A549 (cell line): ENCODE data around the gene ABTB1. TPM values are rescaled to one million over a fixed set of nuclear protein-coding genes. Genes with fewer than 3 reads are reported as not detected.

Experiments
- ATAC-seq, 2 experiments: fragments of 200-7000 bp in 1 of 2; fragments of >200 bp in 1 of 2; cut with Nextera tagmentation in 1 of 2; cut with Tn5 transposase in 1 of 2; 3 replicates each; pipeline versions ENCODE4 v1.8.0 to v1.9.1; 2018 to 2020; ENCODE audit warnings: mild to moderate bottlenecking in 1 of 2, moderate library complexity in 1 of 2
- CTCF ChIA-PET: fragments of 300-600 bp; sonication (Branson Sonifier 250); formaldehyde crosslinking; extraction: SDS; loops from one replicate; lab custom pipeline; 2021; ENCODE audit warnings: antibody characterized with exemption, inconsistent platforms; lab: Yijun Ruan, JAX
- POLR2A ChIA-PET: fragments of 350-600 bp; formaldehyde crosslinking; extraction: SDS; loops from one replicate; lab custom pipeline; 2021; ENCODE audit warnings: antibody characterized with exemption, inconsistent platforms; lab: Yijun Ruan, JAX
- DNase-seq, 2 experiments: peaks; one replicate each; pipeline versions ENCODE4 v3.0.0 to v3.0.0-alpha.2; 2011 to 2016; ENCODE audit warnings: low read depth in 1 of 2, low spot score in 1 of 2
- FAIRE-seq: peaks from 2 replicates; lab custom pipeline; 2011; peaks lifted over from hg19 to GRCh38; lab: Jason Lieb, UNC
- H3K27ac ChIP-seq, 2 experiments: fragments of >200 bp; sonication (Bioruptor Twin); formaldehyde crosslinking; 3 replicates each; pipeline ENCODE4 v1.5.1; 2016 to 2017
- H3K4me1 ChIP-seq: fragments of >200 bp; sonication (Bioruptor Twin); formaldehyde crosslinking; 3 replicates; pipeline ENCODE4 v1.6.1; 2016
- H3K4me2 ChIP-seq: fragments of >200 bp; sonication (Bioruptor Twin); formaldehyde crosslinking; 3 replicates; pipeline ENCODE4 v1.6.1; 2016
- H3K4me3 ChIP-seq: fragments of >200 bp; sonication (Bioruptor Twin); formaldehyde crosslinking; 3 replicates; pipeline ENCODE4 v1.5.1; 2016
- H3K9me3 ChIP-seq: fragments of >200 bp; sonication (Bioruptor Twin); formaldehyde crosslinking; 3 replicates; pipeline ENCODE4 v1.6.1; 2016
- BCL3 ChIP-seq: fragments of >200 bp; sonication (Bioruptor Twin); formaldehyde crosslinking; IDR thresholded peaks from 3 replicates; pipeline ENCODE4 v1.6.1; 2016
- E2F6 ChIP-seq: IDR thresholded peaks from 2 replicates; pipeline ENCODE4 v1.6.1; 2012; ENCODE audit warnings: low read depth, borderline replicate concordance
- EHMT2 ChIP-seq: fragments of 200-600 bp; sonication (generic); IDR thresholded peaks from 2 replicates; pipeline ENCODE4 v1.6.1; 2016; ENCODE audit warnings: antibody characterized with exemption, low read depth, mild to moderate bottlenecking, moderate library complexity
- FOSB ChIP-seq: fragments of 250-450 bp; sonication (Bioruptor Pico); IDR thresholded peaks from 2 replicates; pipeline ENCODE4 v1.5.0; 2020; ENCODE audit warnings: mild to moderate bottlenecking, moderate library complexity
- FOXS1 ChIP-seq: fragments of 250-450 bp; sonication (Bioruptor Pico); IDR thresholded peaks from 2 replicates; pipeline ENCODE4 v1.5.0; 2020; ENCODE audit warnings: mild to moderate bottlenecking, moderate library complexity
- HDAC2 ChIP-seq: fragments of 200-600 bp; sonication (generic); IDR thresholded peaks from 2 replicates; pipeline ENCODE4 v1.6.1; 2016
- HEYL ChIP-seq: fragments of 250-450 bp; sonication (Bioruptor Pico); IDR thresholded peaks from 2 replicates; pipeline ENCODE4 v1.8.0; 2021; ENCODE audit warnings: mild to moderate bottlenecking, moderate library complexity
- HOXA7 ChIP-seq: fragments of 250-450 bp; sonication (Bioruptor Pico); IDR thresholded peaks from 2 replicates; pipeline ENCODE4 v1.5.0; 2020; ENCODE audit warnings: mild to moderate bottlenecking, moderate library complexity
- HOXB5 ChIP-seq: fragments of 250-450 bp; sonication (Bioruptor Pico); IDR thresholded peaks from 2 replicates; pipeline ENCODE4 v1.5.0; 2020; ENCODE audit warnings: mild to moderate bottlenecking, moderate library complexity
- KDM1A ChIP-seq: fragments of 200-600 bp; sonication (generic); IDR thresholded peaks from 2 replicates; pipeline ENCODE4 v1.6.1; 2016; ENCODE audit warnings: low read depth, mild to moderate bottlenecking
- MYC ChIP-seq: IDR thresholded peaks from 2 replicates; pipeline ENCODE4 v1.6.1; 2012; ENCODE audit warnings: mild to moderate bottlenecking, inconsistent platforms, low read length, improper control_type of control experiment, borderline replicate concordance
- NFE2L2 ChIP-seq: fragments of 150-350 bp; conservative IDR thresholded peaks from 2 replicates; pipeline ENCODE4 v1.6.1; 2014; ENCODE audit warnings: low read length
- NR3C1 ChIP-seq: fragments of >200 bp; sonication (Bioruptor Twin); formaldehyde crosslinking; IDR thresholded peaks from 3 replicates; pipeline ENCODE4 v1.6.1; 2017
- PBX3 ChIP-seq: IDR thresholded peaks from 2 replicates; pipeline ENCODE4 v1.6.1; 2012
- RAD21 ChIP-seq, 2 experiments: fragments of >200 bp in 1 of 2; sonication (Bioruptor Twin) in 1 of 2; formaldehyde crosslinking in 1 of 2; IDR thresholded peaks in 1 of 2; conservative IDR thresholded peaks in 1 of 2; 2 replicates in 1 of 2; 3 replicates in 1 of 2; pipeline ENCODE4 v1.6.1; 2012 to 2018; ENCODE audit warnings: inconsistent platforms in 1 of 2
- SMC3 ChIP-seq: fragments of >200 bp; sonication (Bioruptor Twin); formaldehyde crosslinking; IDR thresholded peaks from 3 replicates; pipeline ENCODE4 v1.6.1; 2018; ENCODE audit warnings: inconsistent platforms
- TP53 ChIP-seq: fragments of 250-450 bp; sonication (Bioruptor Pico); IDR thresholded peaks from 2 replicates; pipeline ENCODE4 v1.5.0; 2021; ENCODE audit warnings: mild to moderate bottlenecking, moderate library complexity
- WGBS: methylation state at CpG from one replicate; pipeline ENCODE4 v1.1.6; 2017; ENCODE audit errors: missing lambda C conversion rate; 5-methylcytosine and 5-hydroxymethylcytosine counted together
- polyA plus RNA-seq, 4 experiments: library from polyadenylated mRNA; depleted of rRNA in 3 of 4; stranded (reverse); fragments of >200 nt; fragmentation: RNase III in 1 of 4; extraction: RNeasy Plus Mini Kit Qiagen cat#74134 plus additional on column Dnase treatment in 1 of 4; gene quantifications; 2 replicates in 3 of 4; 3 replicates in 1 of 4; pipeline ENCODE4 v1.2.3, GENCODE V29; 2011 to 2017

The ABTB1 gene
- polyA plus RNA-seq, 2 of the 4 experiments (the other 2 are of a cell fraction) = 9.7 to 13.2 TPM

- Histone ChIP-seq H3K4me2 (no peak overlapping the region), H3K4me1 (peaks cover 6% of the 10 kb centered on the region; the same call in 1 of the 3 replicates), H3K4me3 (no peak overlapping the region), H3K27ac (no peak overlapping the region), H3K9me3 (0 out of 3 replicates have a peak, but pooled peaks cover 3% of the 10 kb centered on the region)
- ChIA-PET POLR2A (no interaction called here), CTCF (interaction anchor here (0.7 to 1.4 kb wide), 3 partner anchors 57 to 64 kb away, joined by 3 to 5 read pairs (median 3); no protein-coding TSS in a partner anchor)
- TF ChIP-seq FOXS1 (CRISPR knock-in tag) (no peak), MYC (no peak), TP53 (no peak), HOXB5 (CRISPR knock-in tag) (no peak), RAD21 (conservative IDR thresholded peaks at IDR 0.05 in 1 of 2, IDR thresholded peaks at IDR 0.05 in 1 of 2) (no peak)
- WGBS = 79% methylated on average over 8 of the region's 8 CpGs
- peak in 1 of 2 experiments; percentile 60; a peak in 4 of 6 replicates for ATAC-seq
- FAIRE-seq = no peak
- no peak for DNase-seq
These were observed 40.5 kb upstream of the ABTB1 start for GRCh38 chr3:127632035-127632820.

- ChIA-PET CTCF (interaction anchor here (1.1 to 3.5 kb wide), 2 partner anchors 13 to 17 kb away, joined by 5 to 18 read pairs; no protein-coding TSS in a partner anchor), POLR2A (no interaction called here)
These were observed 38.1 kb upstream of the ABTB1 start for GRCh38 chr3:127634653-127635052.

GRCh38 chr3:127637546-127637945, 35.2 kb upstream of the ABTB1 start:
- ATAC-seq (peak; percentile 39 to 68; a peak in 4 of 6 replicates), FAIRE-seq (no peak), DNase-seq (no peak)
- ChIA-PET CTCF (interaction anchor here (2.0 to 3.5 kb wide), 3 partner anchors 14 to 322 kb away, joined by 6 to 18 read pairs (median 11); no protein-coding TSS in a partner anchor), POLR2A (no interaction called here)
- Histone ChIP-seq H3K4me1 (no peaks in the 10 kb centered on the region), H3K4me3 (no peak overlapping the region), H3K4me2 (no peak overlapping the region), H3K27ac (no peak overlapping the region), H3K9me3 (no peaks in the 10 kb centered on the region)
- no peak for TF ChIP-seq SMC3
- no peak for TF ChIP-seq HDAC2
- TF ChIP-seq PBX3 = no peak
- no peak for TF ChIP-seq NFE2L2
- no peak for TF ChIP-seq HOXB5 (CRISPR knock-in tag)
- no peak for TF ChIP-seq HOXA7 (CRISPR knock-in tag)
- TF ChIP-seq E2F6 = no peak
- TF ChIP-seq NR3C1 = no peak
- no peak for TF ChIP-seq EHMT2
- TF ChIP-seq HEYL (CRISPR knock-in tag) = no peak
- TF ChIP-seq FOSB (CRISPR knock-in tag) = no peak
- WGBS = 69% methylated on average over 3 of the region's 3 CpGs

More at GRCh38 chr3:127634653-127635052, 38.1 kb upstream of the ABTB1 start:
- 90% methylated on average over 12 of the region's 12 CpGs for WGBS
- Histone ChIP-seq H3K4me2 (no peak overlapping the region), H3K27ac (no peak overlapping the region), H3K9me3 (no peaks in the 10 kb centered on the region), H3K4me1 (peaks cover 4% of the 10 kb centered on the region; the same call in 1 of the 3 replicates), H3K4me3 (no peak overlapping the region)
- ATAC-seq (no peak), FAIRE-seq (no peak), DNase-seq (no peak)
- TF ChIP-seq HEYL (CRISPR knock-in tag) = no peak
- no peak for TF ChIP-seq BCL3
- no peak for TF ChIP-seq KDM1A
